Measurements from ENCODE around the gene FAM217B. TPM values are rescaled to one million over a fixed set of nuclear protein-coding genes. Genes with fewer than 3 reads are reported as not detected.
A peak's percentile ranks its signal among the peaks of the same experiment; 100 is the strongest.
"Not testable (repeated sequence)": the region's sequence is repeated elsewhere in the genome, so short reads cannot be mapped to it uniquely, and the experiment has no call there.

Gene FAM217B
- total and polyA plus RNA-seq, 3 donors from 2014 or later: 11.6 to 22.3 (median 18.6) TPM

DNA sequence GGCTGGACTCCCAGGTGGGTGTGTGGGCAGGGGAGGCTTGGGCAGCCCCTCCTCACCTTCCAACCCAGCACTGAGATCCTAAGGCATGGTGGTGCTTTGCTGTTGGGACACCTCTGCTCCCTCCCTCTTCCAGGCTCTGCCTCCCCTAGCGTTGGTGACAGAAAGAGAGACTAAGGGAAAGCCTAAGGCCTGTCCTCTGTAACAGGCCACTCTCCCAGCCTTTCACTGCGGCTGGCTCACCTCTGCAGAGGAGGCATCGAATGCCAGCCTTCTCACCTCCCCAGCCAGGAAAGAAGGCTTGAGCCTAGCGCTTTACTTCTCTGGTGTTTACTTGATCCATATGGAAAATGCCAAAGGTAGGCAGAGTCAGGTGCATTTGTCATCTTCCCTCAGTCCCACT is 14.5 kb downstream of the FAM217B start:
- Histone ChIP-seq H3K9me3 (no peaks in the 10 kb centered on the region), H3K4me1 (no peaks in the 10 kb centered on the region), H3K36me3 (ENCODE audit: low read depth, missing control alignments) (no peaks in the 10 kb centered on the region), H3K4me3 (no peak overlapping the region), H3K27me3 (no peaks in the 10 kb centered on the region), H3K27ac (no peak overlapping the region)
- DNase-seq: no peak
- no peak for TF ChIP-seq POLR2A (IDR thresholded peaks at IDR 0.05)
- TF ChIP-seq, protein P1, sequence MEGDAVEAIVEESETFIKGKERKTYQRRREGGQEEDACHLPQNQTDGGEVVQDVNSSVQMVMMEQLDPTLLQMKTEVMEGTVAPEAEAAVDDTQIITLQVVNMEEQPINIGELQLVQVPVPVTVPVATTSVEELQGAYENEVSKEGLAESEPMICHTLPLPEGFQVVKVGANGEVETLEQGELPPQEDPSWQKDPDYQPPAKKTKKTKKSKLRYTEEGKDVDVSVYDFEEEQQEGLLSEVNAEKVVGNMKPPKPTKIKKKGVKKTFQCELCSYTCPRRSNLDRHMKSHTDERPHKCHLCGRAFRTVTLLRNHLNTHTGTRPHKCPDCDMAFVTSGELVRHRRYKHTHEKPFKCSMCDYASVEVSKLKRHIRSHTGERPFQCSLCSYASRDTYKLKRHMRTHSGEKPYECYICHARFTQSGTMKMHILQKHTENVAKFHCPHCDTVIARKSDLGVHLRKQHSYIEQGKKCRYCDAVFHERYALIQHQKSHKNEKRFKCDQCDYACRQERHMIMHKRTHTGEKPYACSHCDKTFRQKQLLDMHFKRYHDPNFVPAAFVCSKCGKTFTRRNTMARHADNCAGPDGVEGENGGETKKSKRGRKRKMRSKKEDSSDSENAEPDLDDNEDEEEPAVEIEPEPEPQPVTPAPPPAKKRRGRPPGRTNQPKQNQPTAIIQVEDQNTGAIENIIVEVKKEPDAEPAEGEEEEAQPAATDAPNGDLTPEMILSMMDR (IDR thresholded peaks at IDR 0.05): no peak
- 90 to 97% methylated on average over 4 of the region's 4 CpGs for WGBS, 2 donors
- intact Hi-C loops (cut with DNase I; ENCODE audit: low total_unique reads): no loop called here

DNA sequence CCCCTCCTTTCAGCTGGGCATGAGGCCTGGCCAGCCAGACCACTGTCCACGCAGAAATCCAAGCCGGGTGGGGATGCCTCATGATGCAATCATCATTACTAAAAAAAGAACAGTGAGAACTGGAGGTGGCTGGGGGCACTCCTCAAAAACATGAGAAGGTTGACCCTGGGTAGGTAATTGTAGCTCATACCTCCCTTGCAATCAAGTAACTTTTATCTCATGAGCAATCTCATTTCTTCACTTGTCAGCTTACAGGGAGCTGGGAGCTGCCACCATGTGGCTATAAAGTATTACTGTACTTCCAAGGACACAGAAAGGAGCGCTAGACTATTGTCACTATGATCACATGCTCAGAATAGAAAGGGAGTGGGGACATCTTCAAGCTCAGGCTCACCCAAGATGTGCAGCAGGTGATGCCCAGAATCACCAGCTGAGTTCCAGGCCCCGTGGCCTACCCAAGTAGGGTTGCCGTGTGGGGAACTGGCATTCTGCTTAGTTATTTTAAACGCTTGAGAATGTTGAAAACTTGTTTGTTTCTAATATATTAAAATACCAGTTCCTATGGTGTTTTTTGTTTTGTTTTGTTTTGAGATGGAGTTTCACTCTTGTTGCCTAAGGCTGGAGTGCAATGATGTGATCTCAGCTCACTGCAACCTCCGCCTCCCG is 15.1 kb downstream of the FAM217B start:
- WGBS, 2 donors: 85 to 87% methylated on average over 8 of the region's 8 CpGs
- no peak for TF ChIP-seq POLR2A (IDR thresholded peaks at IDR 0.05)
- TF ChIP-seq, protein P1 (IDR thresholded peaks at IDR 0.05): peak in 1 of 3 experiments; percentile 19
- H3K27me3 ChIP-seq: no peaks in the 10 kb centered on the region
- no peak for DNase-seq
- no peaks in the 10 kb centered on the region for H3K36me3 ChIP-seq (ENCODE audit: low read depth, missing control alignments)
- H3K9me3 ChIP-seq: no peaks in the 10 kb centered on the region
- intact Hi-C loops (cut with DNase I; ENCODE audit: low total_unique reads): no loop called here
- no peak overlapping the region for H3K27ac ChIP-seq
- H3K4me1 ChIP-seq: no peaks in the 10 kb centered on the region
- no peak overlapping the region for H3K4me3 ChIP-seq

DNA sequence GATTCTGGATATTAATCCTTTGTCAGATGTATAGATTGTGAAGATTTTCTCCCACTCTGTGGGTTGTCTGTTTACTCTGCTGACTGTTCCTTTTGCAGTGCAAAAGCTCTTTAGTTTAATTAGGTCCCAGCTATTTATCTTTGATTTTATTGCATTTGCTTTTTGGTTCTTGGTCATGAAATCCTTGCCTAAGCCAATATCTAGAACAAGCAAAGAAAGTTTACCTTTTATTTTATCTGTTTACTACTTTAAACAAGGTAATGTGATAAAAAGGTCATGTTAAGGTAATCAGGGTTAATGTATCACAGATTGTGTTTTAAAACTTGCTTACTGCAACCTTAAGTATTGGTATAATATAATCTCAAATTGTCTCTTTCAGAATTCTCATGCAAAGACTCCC is 17.4 kb downstream of the FAM217B start:
- H3K4me3 ChIP-seq; H3K27me3 ChIP-seq; H3K9me3 ChIP-seq; H3K4me1 ChIP-seq; DNase-seq; intact Hi-C loops (cut with DNase I; ENCODE audit: low total_unique reads); H3K36me3 ChIP-seq (ENCODE audit: low read depth, missing control alignments); H3K27ac ChIP-seq: not testable (repeated sequence)

DNA sequence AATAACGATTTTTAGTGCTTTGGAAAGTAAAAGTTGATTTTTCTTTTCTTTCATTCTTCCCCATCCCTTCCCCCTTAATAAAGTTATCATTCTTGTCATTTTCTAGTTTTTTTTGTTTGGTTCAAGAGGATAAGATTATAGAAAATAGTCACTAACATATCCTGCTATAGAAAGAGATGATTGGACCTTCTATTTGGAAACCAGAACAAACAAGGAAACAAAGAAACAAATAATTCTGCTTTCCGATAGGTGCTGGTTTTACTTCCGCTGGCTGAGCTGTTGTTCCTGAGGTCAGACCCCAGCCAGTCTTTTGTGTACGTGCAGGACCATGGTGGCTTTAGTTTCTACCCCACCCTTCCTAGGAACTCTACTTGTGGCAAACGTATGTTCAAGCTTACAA is 17.9 kb downstream of the FAM217B start, which contains the start of gene CDH26:
CDH26 (plus strand) TSS at position 301 of the 400 bp plus-strand sequence. CDS start 304 bp downstream, outside the sequence.
- WGBS, 2 donors: 89 to 91% methylated on average over 5 of the region's 5 CpGs
- no peak for TF ChIP-seq POLR2A (IDR thresholded peaks at IDR 0.05)
- TF ChIP-seq, protein P1 (IDR thresholded peaks at IDR 0.05): no peak
- Histone ChIP-seq H3K4me3 (no peak within 1 kb of the TSS), H3K9me3 (no peaks in the 10 kb centered on the region), H3K36me3 (ENCODE audit: low read depth, missing control alignments) (no peaks in the 10 kb centered on the region), H3K27ac (no peak within 1 kb of the TSS), H3K4me1 (no peaks in the 10 kb centered on the region), H3K27me3 (no peaks in the 10 kb centered on the region)
- intact Hi-C loops (cut with DNase I; ENCODE audit: low total_unique reads): no loop called here
- DNase-seq: no peak

DNA sequence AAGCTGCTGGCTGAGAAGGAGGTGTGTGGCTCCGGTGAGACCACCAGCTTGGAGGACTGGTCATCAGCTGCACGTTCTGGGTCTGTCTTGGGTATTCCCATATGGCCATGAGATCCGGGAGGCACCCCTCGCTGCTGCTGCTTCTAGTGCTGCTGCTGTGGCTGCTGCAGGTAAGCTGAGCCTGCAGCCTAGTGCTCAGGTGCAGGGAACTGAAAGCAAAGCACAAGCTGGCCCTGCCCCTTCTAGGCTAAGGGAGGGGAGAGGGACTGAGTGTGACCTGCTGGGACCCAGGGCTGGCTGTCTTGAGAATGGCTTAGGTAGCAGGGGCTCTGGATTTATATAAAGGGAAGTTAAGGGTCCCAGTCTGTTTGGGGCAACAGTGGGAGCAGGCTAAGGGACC is 18.4 kb downstream of the FAM217B start:
- Histone ChIP-seq H3K36me3 (ENCODE audit: low read depth, missing control alignments) (no peaks in the 10 kb centered on the region), H3K4me1 (no peaks in the 10 kb centered on the region), H3K27me3 (no peaks in the 10 kb centered on the region), H3K9me3 (no peaks in the 10 kb centered on the region), H3K4me3 (no peak overlapping the region), H3K27ac (no peak overlapping the region)
- 82 to 92% methylated on average over 2 to 4 of the region's 4 CpGs for WGBS, 2 donors
- no peak for DNase-seq
- intact Hi-C loops (cut with DNase I; ENCODE audit: low total_unique reads): no loop called here
- TF ChIP-seq, protein P1 (IDR thresholded peaks at IDR 0.05): no peak
- no peak for TF ChIP-seq POLR2A (IDR thresholded peaks at IDR 0.05)
